ENCODE measurements around the gene SORL1.

SORL1 gene

DNA sequence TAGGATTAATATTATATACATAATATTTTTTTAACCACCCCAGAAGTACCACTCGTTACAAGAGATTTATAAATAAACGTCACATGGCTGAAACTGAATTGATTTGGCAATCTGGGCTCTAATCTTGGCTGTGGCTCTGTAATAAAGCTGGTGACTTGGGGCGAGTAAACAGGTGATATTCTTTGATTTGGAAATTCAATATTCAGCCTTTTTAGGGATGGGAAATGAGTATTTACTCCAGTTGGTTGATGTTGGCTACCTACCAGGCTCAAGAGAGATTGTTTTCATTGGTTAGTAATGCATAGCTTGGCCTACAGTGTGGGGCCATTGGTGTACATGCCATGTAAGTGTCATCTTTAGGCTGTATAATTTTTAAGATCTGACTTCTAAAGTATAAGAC is 118.3 kb downstream of the SORL1 start:
- TF ChIP-seq CTCF (conservative IDR thresholded peaks at IDR 0.05; ENCODE audit: low read depth, low read length): no peak
- DNase-seq (ENCODE audit: low read depth): no peak
- H3K4me3 ChIP-seq (ENCODE audit: low read length): no peak overlapping the region

GRCh38 chr11:121571506-121571905 is 119.4 kb downstream of the SORL1 start:
- TF ChIP-seq CTCF (conservative IDR thresholded peaks at IDR 0.05; ENCODE audit: low read depth, low read length): peak; percentile 19
- no peak for DNase-seq (ENCODE audit: low read depth)

GRCh38 chr11:121572571-121573059 is 120.5 kb downstream of the SORL1 start:
- no peak for DNase-seq (ENCODE audit: low read depth)

More at GRCh38 chr11:121571506-121571905, 119.4 kb downstream of the SORL1 start:
- H3K4me3 ChIP-seq (ENCODE audit: low read length): no peak overlapping the region

DNA sequence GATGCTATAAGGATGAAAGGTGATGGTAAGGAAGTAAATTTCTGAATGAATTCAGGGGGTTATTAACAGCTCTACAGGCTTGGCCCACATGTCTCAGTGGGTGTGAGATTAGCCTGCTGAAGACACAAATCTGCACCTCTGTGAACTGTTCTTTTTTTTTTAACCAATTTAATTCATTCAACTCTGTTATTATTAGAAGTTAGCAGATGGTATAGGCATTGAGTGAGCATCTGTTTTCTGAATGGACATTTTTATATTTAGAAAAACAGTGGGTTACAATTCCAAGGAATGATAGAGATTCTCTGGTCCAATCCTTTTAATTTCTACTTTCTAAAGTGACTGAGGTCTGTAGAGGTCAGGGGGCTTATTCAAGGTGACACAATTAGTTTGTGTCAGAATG is 122.7 kb downstream of the SORL1 start:
- DNase-seq (ENCODE audit: low read depth): no peak
- TF ChIP-seq CTCF (conservative IDR thresholded peaks at IDR 0.05; ENCODE audit: low read depth, low read length): no peak
- H3K4me3 ChIP-seq (ENCODE audit: low read length): no peak overlapping the region

More at GRCh38 chr11:121572571-121573059, 120.5 kb downstream of the SORL1 start:
- no peak for TF ChIP-seq CTCF (conservative IDR thresholded peaks at IDR 0.05; ENCODE audit: low read depth, low read length)
- H3K4me3 ChIP-seq (ENCODE audit: low read length): no peak overlapping the region

DNA sequence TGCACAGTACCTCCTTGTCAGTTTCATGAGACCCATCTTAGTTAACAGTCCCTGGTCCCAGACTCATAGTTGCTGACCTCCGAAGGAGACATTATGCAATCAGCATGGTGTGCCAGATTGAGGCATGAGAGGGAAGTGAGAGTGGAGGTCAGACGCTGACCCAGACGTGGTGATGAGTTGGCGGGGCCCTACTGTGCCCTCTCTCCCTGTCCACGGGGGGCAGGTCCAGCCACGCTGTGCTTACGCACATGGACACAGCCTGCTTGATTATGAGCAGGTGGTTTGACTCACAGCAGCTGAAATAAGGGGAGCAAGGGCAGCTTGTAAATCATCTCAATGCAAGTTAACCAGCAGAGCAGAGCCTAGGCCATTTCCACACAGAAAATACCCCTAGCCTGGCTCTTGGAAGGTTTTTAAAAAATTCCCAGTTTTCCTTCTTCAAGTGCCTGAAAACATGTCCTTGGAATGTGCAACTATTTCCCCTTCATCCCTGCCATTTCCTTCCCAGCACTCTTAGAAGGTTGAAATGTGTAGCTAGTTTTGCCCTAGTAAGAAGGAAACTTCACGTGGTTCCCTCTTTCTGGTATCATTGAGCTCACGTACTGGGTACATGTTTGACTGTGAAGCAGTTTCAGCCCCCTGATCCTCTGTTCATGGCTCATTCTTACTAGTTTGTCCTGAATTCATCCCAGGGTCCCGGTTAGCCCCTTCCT is 123.3 kb downstream of the SORL1 start:
- H3K4me3 ChIP-seq (ENCODE audit: low read length): no peak overlapping the region
- no peak for DNase-seq (ENCODE audit: low read depth)
- TF ChIP-seq CTCF (conservative IDR thresholded peaks at IDR 0.05; ENCODE audit: low read depth, low read length): no peak

DNA sequence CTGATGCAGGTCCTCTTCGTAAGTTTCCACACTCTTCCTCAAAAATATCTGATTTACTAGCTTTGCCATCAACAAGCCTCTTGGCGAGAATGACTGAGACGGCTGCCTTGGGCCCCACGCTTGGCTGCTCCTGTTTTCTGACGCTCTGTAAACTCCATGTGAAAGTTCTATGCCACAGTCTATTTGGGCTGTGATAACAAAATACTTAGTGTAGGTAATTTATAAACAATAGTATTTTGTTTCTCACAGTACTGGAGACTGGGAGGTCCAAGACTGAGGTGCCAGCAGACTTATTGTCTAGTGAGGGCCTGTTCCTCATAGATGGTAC is 123.8 kb downstream of the SORL1 start:
- DNase-seq (ENCODE audit: low read depth): no peak
- H3K4me3 ChIP-seq (ENCODE audit: low read length): no peak overlapping the region
- no peak for TF ChIP-seq CTCF (conservative IDR thresholded peaks at IDR 0.05; ENCODE audit: low read depth, low read length)

- no peak for DNase-seq (ENCODE audit: low read depth)
- no peak overlapping the region for H3K4me3 ChIP-seq (ENCODE audit: low read length)
- TF ChIP-seq CTCF (conservative IDR thresholded peaks at IDR 0.05; ENCODE audit: low read depth, low read length): no peak
Measured at GRCh38 chr11:121576531-121576930, 124.4 kb downstream of the SORL1 start.

All from retinal pigment epithelial cell (primary cell).